ENCODE measurements around the gene NHERF2.

Gene NHERF2

GRCh38 chr16:2082171-2082982, 55.7 kb downstream of the NHERF2 start:
- no peak for DNase-seq (ENCODE audit: low read depth in 2 of 2)

- no peak for DNase-seq (ENCODE audit: low read depth in 2 of 2)
Observed at GRCh38 chr16:2082983-2083364, 56.3 kb downstream of the NHERF2 start.

GRCh38 chr16:2083409-2083808, 56.7 kb downstream of the NHERF2 start:
- no peak for DNase-seq (ENCODE audit: low read depth in 2 of 2)

- DNase-seq (ENCODE audit: low read depth in 2 of 2) = no peak
Observed at GRCh38 chr16:2083876-2084780, 57.4 kb downstream of the NHERF2 start.

- DNase-seq (ENCODE audit: low read depth in 2 of 2) = no peak
Observed at GRCh38 chr16:2084895-2085625, 58.4 kb downstream of the NHERF2 start.

GRCh38 chr16:2085669-2086068, 59.0 kb downstream of the NHERF2 start:
- DNase-seq (ENCODE audit: low read depth in 2 of 2) = no peak

- DNase-seq (ENCODE audit: low read depth in 2 of 2) = no peak
Observed at GRCh38 chr16:2086106-2086742, 59.5 kb downstream of the NHERF2 start.

- DNase-seq (ENCODE audit: low read depth in 2 of 2) = no peak
Observed at GRCh38 chr16:2086812-2087747, 60.4 kb downstream of the NHERF2 start.

- no peak for DNase-seq (ENCODE audit: low read depth in 2 of 2)
Observed at GRCh38 chr16:2087748-2088631, 61.3 kb downstream of the NHERF2 start.

Data from stimulated activated CD8-positive, alpha-beta memory T cell treated with anti-CD3 and anti-CD28 coated beads, Interleukin-2, amount 100 ng/mL, for 1 hour (primary cell).